H1 (cell line): ENCODE results near the gene OR52E4. TPM values are rescaled to one million over a fixed set of nuclear protein-coding genes. Genes with fewer than 3 reads are reported as not detected.

Experiments used
- CTCF ChIA-PET: fragments of 300-600 bp; sonication (Branson Sonifier 250); formaldehyde crosslinking; loops from one replicate; lab custom pipeline; 2021; ENCODE audit not compliant: partially characterized antibody; lab: Charles Lee
- POLR2A ChIA-PET: fragments of 300-600 bp; sonication (Branson Sonifier 250); formaldehyde crosslinking; loops from one replicate; lab custom pipeline; 2021; ENCODE audit warnings: inconsistent platforms; ENCODE audit not compliant: partially characterized antibody; lab: Charles Lee
- DNase-seq, 2 experiments: peaks; one replicate each; pipeline versions ENCODE4 v3.0.0 to v3.0.0-alpha.2; 2010 to 2022; ENCODE audit warnings: low spot score in 2 of 2, low read depth in 1 of 2, mixed read lengths in 1 of 2
- FAIRE-seq: peaks from 2 replicates; lab custom pipeline; 2011; peaks lifted over from hg19 to GRCh38; lab: Jason Lieb, UNC
- H2AFZ ChIP-seq: 2 replicates; pipeline ENCODE4 v1.8.1; 2012; ENCODE audit warnings: low read length, inconsistent platforms
- H2AK5ac ChIP-seq: 2 replicates; pipeline ENCODE4 v1.6.1; 2013; ENCODE audit warnings: low read depth, low read length
- H2BK120ac ChIP-seq: replicated peaks from 2 replicates; pipeline ENCODE3; 2013; ENCODE audit warnings: low read depth, low read length, inconsistent platforms
- H2BK12ac ChIP-seq: 2 replicates; pipeline ENCODE4 v1.6.1; 2013; ENCODE audit warnings: low read depth, low read length
- H2BK15ac ChIP-seq: 2 replicates; pipeline ENCODE4 v1.6.1; 2013; ENCODE audit warnings: low read length
- H2BK20ac ChIP-seq: 2 replicates; pipeline ENCODE4 v1.6.1; 2013; ENCODE audit warnings: low read length
- H2BK5ac ChIP-seq: 2 replicates; pipeline ENCODE4 v1.6.1; 2013; ENCODE audit warnings: low read depth, low read length
- H3K14ac ChIP-seq: 2 replicates; pipeline ENCODE4 v1.6.1; 2013; ENCODE audit warnings: inconsistent platforms; ENCODE audit not compliant: insufficient read length
- H3K18ac ChIP-seq: 2 replicates; pipeline ENCODE4 v1.6.1; 2013; ENCODE audit warnings: low read length; ENCODE audit errors: extremely low read depth
- H3K23ac ChIP-seq: 2 replicates; pipeline ENCODE4 v1.6.1; 2013; ENCODE audit warnings: inconsistent platforms; ENCODE audit not compliant: insufficient read length
- H3K23me2 ChIP-seq: 2 replicates; pipeline ENCODE4 v1.6.1; 2013; ENCODE audit warnings: low read depth, low read length
- H3K27ac ChIP-seq: 2 replicates; pipeline ENCODE4 v1.6.1; 2011; ENCODE audit warnings: low read depth, low read length, inconsistent platforms
- H3K27me3 ChIP-seq, 4 experiments: replicated peaks in 1 of 4; 1 replicate in 1 of 4; 2 replicates in 3 of 4; pipeline versions ENCODE4 v1.6.1 to v1.8.1; 2011 to 2013; ENCODE audit warnings: low read length in 3 of 4, mild to moderate bottlenecking in 3 of 4, inconsistent platforms in 2 of 4, mixed read lengths in 2 of 4, moderate library complexity in 1 of 4; ENCODE audit not compliant: control insufficient read depth in 3 of 4, insufficient read depth in 3 of 4; ENCODE audit errors: extremely low read depth in 1 of 4
- H3K36me3 ChIP-seq, 4 experiments: 2 replicates each; pipeline versions ENCODE4 v1.6.1 to v1.8.1; 2011 to 2013; ENCODE audit warnings: mild to moderate bottlenecking in 4 of 4, low read length in 3 of 4, moderate library complexity in 2 of 4, control low read depth in 1 of 4, inconsistent platforms in 1 of 4; ENCODE audit not compliant: insufficient read depth in 4 of 4, control insufficient read depth in 2 of 4
- H3K4ac ChIP-seq: replicated peaks from 2 replicates; pipeline ENCODE3; 2013; ENCODE audit warnings: low read length, low read depth, mixed read lengths, inconsistent platforms; ENCODE audit not compliant: insufficient read length
- H3K4me1 ChIP-seq, 4 experiments: replicated peaks in 1 of 4; 1 replicate in 1 of 4; 2 replicates in 3 of 4; pipeline versions ENCODE4 v1.6.1 to v1.8.1; 2011 to 2013; ENCODE audit warnings: low read length in 3 of 4, inconsistent platforms in 2 of 4, mixed read lengths in 1 of 4; ENCODE audit not compliant: insufficient read depth in 4 of 4, control insufficient read depth in 3 of 4
- H3K4me2 ChIP-seq, 2 experiments: 2 replicates each; pipeline versions ENCODE4 v1.6.1 to v1.8.1; 2011 to 2013; ENCODE audit warnings: low read depth in 2 of 2, low read length in 2 of 2, control low read depth in 1 of 2, inconsistent platforms in 1 of 2, mild to moderate bottlenecking in 1 of 2; ENCODE audit not compliant: insufficient read depth in 1 of 2
- H3K4me3 ChIP-seq, 4 experiments: fragments of 200-600, 300-600 bp in 1 of 4; sonication (generic), shearing (Covaris generic), sonication (Bioruptor Twin) in 1 of 4; 2 replicates each; pipeline versions ENCODE4 v1.5.1 to v1.8.1; 2011 to 2016; ENCODE audit warnings: low read length in 4 of 4, low read depth in 3 of 4, control low read depth in 2 of 4, inconsistent platforms in 2 of 4, mild to moderate bottlenecking in 2 of 4, mixed read lengths in 1 of 4, moderate library complexity in 1 of 4; ENCODE audit not compliant: insufficient read depth in 2 of 4; ENCODE audit errors: extremely low read depth in 1 of 4
- H3K56ac ChIP-seq: replicated peaks from 2 replicates; pipeline ENCODE3; 2013; ENCODE audit warnings: low read depth, mild to moderate bottlenecking, mixed read lengths, low read length, inconsistent platforms; ENCODE audit not compliant: insufficient read length
- H3K79me1 ChIP-seq: 2 replicates; pipeline ENCODE4 v1.6.1; 2013; ENCODE audit warnings: low read depth, low read length, control low read depth
- H3K79me2 ChIP-seq, 2 experiments: 2 replicates each; pipeline versions ENCODE4 v1.6.1 to v1.8.1; 2012 to 2013; ENCODE audit warnings: low read length in 2 of 2, mild to moderate bottlenecking in 2 of 2, inconsistent platforms in 1 of 2; ENCODE audit not compliant: insufficient read depth in 2 of 2, control insufficient read depth in 1 of 2
- H3K9ac ChIP-seq, 4 experiments: replicated peaks in 1 of 4; 1 replicate in 1 of 4; 2 replicates in 3 of 4; pipeline versions ENCODE4 v1.6.1 to v1.8.1; 2011 to 2013; ENCODE audit warnings: low read depth in 3 of 4, low read length in 3 of 4, control low read depth in 2 of 4, mild to moderate bottlenecking in 2 of 4, moderate library complexity in 2 of 4, inconsistent platforms in 1 of 4; ENCODE audit errors: extremely low read depth in 1 of 4
- H3K9me3 ChIP-seq, 2 experiments: 2 replicates each; pipeline versions ENCODE4 v1.6.1 to v1.8.1; 2012 to 2013; ENCODE audit warnings: mild to moderate bottlenecking in 2 of 2, moderate library complexity in 2 of 2, control low read depth in 1 of 2, inconsistent platforms in 1 of 2, low read depth in 1 of 2, low read length in 1 of 2, mixed read lengths in 1 of 2; ENCODE audit not compliant: insufficient read depth in 2 of 2
- H4K20me1 ChIP-seq, 2 experiments: replicated peaks in 1 of 2; 2 replicates each; pipeline versions ENCODE3 to v1.8.1; 2011 to 2013; ENCODE audit warnings: inconsistent platforms in 2 of 2, low read length in 2 of 2, mild to moderate bottlenecking in 1 of 2; ENCODE audit not compliant: insufficient read depth in 2 of 2, control insufficient read depth in 1 of 2
- H4K5ac ChIP-seq: 2 replicates; pipeline ENCODE4 v1.6.1; 2013; ENCODE audit warnings: low read length, low read depth, mixed read lengths, inconsistent platforms; ENCODE audit not compliant: insufficient read length
- H4K8ac ChIP-seq: 2 replicates; pipeline ENCODE4 v1.8.0; 2013; ENCODE audit warnings: mild to moderate bottlenecking, moderate library complexity, low read length, inconsistent platforms; ENCODE audit not compliant: insufficient read depth; ENCODE audit errors: extremely low read depth
- H4K91ac ChIP-seq: replicated peaks from 2 replicates; pipeline ENCODE3; 2013; ENCODE audit warnings: low read length, mixed read lengths, inconsistent platforms; ENCODE audit not compliant: insufficient read length
- ATF3 ChIP-seq: IDR thresholded peaks from 2 replicates; pipeline ENCODE4 v1.6.1; 2011; ENCODE audit warnings: low read depth, mild to moderate bottlenecking, low read length; ENCODE audit not compliant: insufficient read depth
- JUN ChIP-seq: IDR thresholded peaks from 2 replicates; pipeline ENCODE4 v1.6.1; 2011; ENCODE audit warnings: low read depth, mild to moderate bottlenecking, improper control_type of control experiment, low read length
- MAX ChIP-seq: IDR thresholded peaks from 2 replicates; pipeline ENCODE4 v1.6.1; 2012; ENCODE audit warnings: inconsistent platforms
- ZNF274 ChIP-seq: IDR thresholded peaks from 2 replicates; pipeline ENCODE4 v1.7.0; 2012; ENCODE audit warnings: low read length, borderline replicate concordance; ENCODE audit errors: extremely low read depth
- WGBS, 2 experiments: shearing (Covaris generic) in 1 of 2; methylation state at CpG; one replicate each; pipeline versions ENCODE4 v1.1.6 to v1.1.7; 2013 to 2015; ENCODE audit warnings: low lambda C conversion rate in 2 of 2, mixed read lengths in 2 of 2, inconsistent platforms in 1 of 2, low coverage in 1 of 2, missing lambda C conversion rate in 1 of 2; ENCODE audit not compliant: insufficient replicate concordance in 2 of 2, insufficient coverage in 1 of 2, insufficient read length in 1 of 2; ENCODE audit errors: extremely low coverage in 1 of 2, missing lambda C conversion rate in 1 of 2; 5-methylcytosine and 5-hydroxymethylcytosine counted together
- polyA plus RNA-seq, 7 experiments: library from polyadenylated mRNA; depleted of rRNA in 3 of 7; stranded (reverse) in 5 of 7; unstranded in 2 of 7; fragments of >200 nt in 5 of 7; fragments of 200-250 nt in 2 of 7; gene quantifications; 1 replicate in 5 of 7; 2 replicates in 1 of 7; 4 replicates in 1 of 7; pipeline versions ENCODE4 v1.2.1 to v1.2.3, GENCODE V29; 2011 to 2013; ENCODE audit warnings: missing spikeins in 2 of 7, mixed read lengths in 2 of 7
- total RNA-seq: library from RNA; stranded (reverse); fragmentation: NEBNext Ultra II Directional; extraction: Animal tissue kit (Norgen Biotek cat#: 25700); gene quantifications from 2 replicates; pipeline ENCODE4 v1.2.1, GENCODE V29; 2021
- TF ChIP-seq, protein P1 (sequence below): IDR thresholded peaks from 2 replicates; pipeline ENCODE4 v1.6.1; 2012; ENCODE audit warnings: inconsistent platforms

OR52E4 gene
- total and polyA plus RNA-seq, 2 of the 8 experiments (the other 6 are each of a cell fraction or from before 2014, with no cell fraction given) = not detected

- Histone ChIP-seq H2AFZ (no peak overlapping the region), H3K27me3 (no peaks in the 10 kb centered on the region; a peak in 2 of 7 replicates), H4K5ac (no peak overlapping the region), H3K4ac (no peak overlapping the region), H3K23ac (no peak overlapping the region), H2BK120ac (no peak overlapping the region), H3K9me3 (peaks cover 0 to 10% of the 10 kb centered on the region in 2 experiments; a peak in 2 of 4 replicates), H3K14ac (no peak overlapping the region), H3K27ac (no peak overlapping the region), H3K56ac (no peak overlapping the region), H3K36me3 (no peaks in the 10 kb centered on the region), H4K20me1 (no peaks in the 10 kb centered on the region), H3K4me1 (no peaks in the 10 kb centered on the region), H2BK15ac (no peak overlapping the region), H2BK12ac (no peak overlapping the region), H3K4me2 (no peak overlapping the region), H3K9ac (no peak overlapping the region), H3K18ac (no peak overlapping the region), H4K8ac (no peak overlapping the region), H3K4me3 (no peak overlapping the region), H3K79me1 (no peaks in the 10 kb centered on the region), H2BK20ac (no peak overlapping the region), H2AK5ac (no peak overlapping the region), H2BK5ac (no peak overlapping the region), H4K91ac (no peak overlapping the region), H3K23me2 (0 out of 2 replicates have a peak, but pooled peaks cover 1% of the 10 kb centered on the region), H3K79me2 (no peaks in the 10 kb centered on the region)
- DNase-seq = no peak
- WGBS, 2 experiments = 90% methylated on average over 10 of the region's 10 CpGs; no CpG with 5 or more reads in 1 of the 2 experiments
- POLR2A ChIA-PET = no interaction called here
- CTCF ChIA-PET = no interaction called here
- FAIRE-seq = no peak
- TF ChIP-seq JUN (no peak), ATF3 (no peak), ZNF274 (no peak), MAX (no peak)
- TF ChIP-seq, protein P1, sequence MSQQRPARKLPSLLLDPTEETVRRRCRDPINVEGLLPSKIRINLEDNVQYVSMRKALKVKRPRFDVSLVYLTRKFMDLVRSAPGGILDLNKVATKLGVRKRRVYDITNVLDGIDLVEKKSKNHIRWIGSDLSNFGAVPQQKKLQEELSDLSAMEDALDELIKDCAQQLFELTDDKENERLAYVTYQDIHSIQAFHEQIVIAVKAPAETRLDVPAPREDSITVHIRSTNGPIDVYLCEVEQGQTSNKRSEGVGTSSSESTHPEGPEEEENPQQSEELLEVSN = no peak
These were observed 52.7 kb downstream of the OR52E4 start for GRCh38 chr11:5933116-5933515.
